GM23248 (cell line): ENCODE data around the gene PXK.

ENCODE experiments used
- EZH2 ChIP-seq: fragments of 200-600 bp; sonication (generic); IDR thresholded peaks from 2 replicates; pipeline ENCODE4 v1.6.1; 2018; ENCODE audit warnings: antibody characterized with exemption, mild to moderate bottlenecking; ENCODE audit not compliant: insufficient read depth, poor library complexity, severe bottlenecking
- EZH2phosphoT487 ChIP-seq: fragments of 200-600 bp; sonication (generic); IDR thresholded peaks from 2 replicates; pipeline ENCODE4 v1.6.1; 2018; ENCODE audit warnings: antibody characterized with exemption, moderate library complexity, mild to moderate bottlenecking, low read depth; ENCODE audit not compliant: insufficient read depth

DNA sequence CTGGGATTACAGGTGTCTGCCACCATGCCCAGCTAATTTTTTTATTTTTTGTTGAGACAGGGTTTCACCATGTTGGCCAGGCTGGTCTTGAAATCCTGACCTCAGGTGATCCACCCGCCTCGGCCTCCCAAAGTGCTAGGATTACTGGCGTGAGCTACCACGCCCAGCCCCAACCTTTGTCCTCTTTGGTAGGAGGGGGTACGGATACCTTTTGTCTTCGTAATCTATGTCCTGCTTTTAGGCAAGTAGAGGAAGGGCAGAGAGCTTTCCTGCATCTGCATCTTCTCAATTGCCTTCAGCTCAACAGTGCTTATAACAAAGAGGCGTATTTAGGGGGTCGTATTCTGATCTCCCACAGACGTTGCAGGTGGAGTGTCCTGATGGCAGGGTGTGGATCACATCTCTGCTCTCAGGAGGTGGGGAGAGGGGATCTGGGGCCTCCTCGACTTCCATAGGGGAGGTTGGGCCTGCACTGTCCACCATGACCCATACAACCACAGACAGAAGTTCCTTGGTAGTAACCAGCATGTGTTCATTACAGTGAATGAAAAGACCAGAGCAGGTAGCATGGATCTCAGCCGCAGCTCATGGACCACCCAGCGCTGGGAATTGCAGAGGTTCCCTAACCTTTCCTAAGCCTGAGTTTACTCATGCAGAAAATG is 137.8 kb downstream of the PXK start:
- TF ChIP-seq EZH2 (no peak), EZH2phosphoT487 (no peak)
